PC-9 (cell line): ENCODE data around the gene CDK5.

Experiments used
- CTCF ChIP-seq: fragments of 200-600 bp; sonication (generic); conservative IDR thresholded peaks from 2 replicates; pipeline ENCODE4 v1.6.1; 2017; ENCODE audit warnings: mixed run types, antibody characterized with exemption, mild to moderate bottlenecking, moderate library complexity
- EZH2 ChIP-seq: fragments of 200-600 bp; sonication (generic); IDR thresholded peaks from 2 replicates; pipeline ENCODE4 v1.8.0; 2017; ENCODE audit warnings: antibody characterized with exemption, low read depth

- no peak for TF ChIP-seq CTCF
- no peak for TF ChIP-seq EZH2
Observed at GRCh38 chr7:151051108-151051507, 6.6 kb downstream of the CDK5 start.
